Activated CD4-positive, alpha-beta T cell treated with anti-CD3 and anti-CD28 coated beads, Interleukin-2, amount 10 ng/mL, durations not matched to agents 24 days and 14 days (primary cell): ENCODE results near the gene CEP126. TPM values are rescaled to one million over a fixed set of nuclear protein-coding genes. Genes with fewer than 3 reads are reported as not detected.

Experiments
- DNase-seq: peaks from one replicate; pipeline ENCODE4 v3.0.0; 2022
- H3K27ac Mint-ChIP-seq: one replicate; pipeline ENCODE4 v1.8.0; 2022; ENCODE audit warnings: mild to moderate bottlenecking, mixed read lengths
- H3K27me3 Mint-ChIP-seq: one replicate; pipeline ENCODE4 v1.8.0; 2022; ENCODE audit warnings: mixed read lengths
- H3K36me3 Mint-ChIP-seq: one replicate; pipeline ENCODE4 v1.8.0; 2022; ENCODE audit warnings: low read depth, mild to moderate bottlenecking, mixed read lengths
- H3K4me1 Mint-ChIP-seq: one replicate; pipeline ENCODE4 v1.8.0; 2021; ENCODE audit warnings: mixed read lengths
- H3K4me3 Mint-ChIP-seq: one replicate; pipeline ENCODE4 v1.8.0; 2022; ENCODE audit warnings: mild to moderate bottlenecking, moderate library complexity, mixed read lengths
- H3K9me3 Mint-ChIP-seq: one replicate; pipeline ENCODE4 v1.8.0; 2021; ENCODE audit warnings: mixed read lengths
- intact Hi-C: fragments of 100-400 bp; cut with micrococcal nuclease; formaldehyde crosslinking; loops from one replicate; pipeline ENCODE4 v1.15.1; 2023
- total RNA-seq: library from RNA; stranded (reverse); gene quantifications from 2 replicates; pipeline ENCODE4 v1.2.3, GENCODE V29; 2022

The CEP126 gene
- total RNA-seq, 1 donor from 2014 or later = 0.72 TPM

DNA sequence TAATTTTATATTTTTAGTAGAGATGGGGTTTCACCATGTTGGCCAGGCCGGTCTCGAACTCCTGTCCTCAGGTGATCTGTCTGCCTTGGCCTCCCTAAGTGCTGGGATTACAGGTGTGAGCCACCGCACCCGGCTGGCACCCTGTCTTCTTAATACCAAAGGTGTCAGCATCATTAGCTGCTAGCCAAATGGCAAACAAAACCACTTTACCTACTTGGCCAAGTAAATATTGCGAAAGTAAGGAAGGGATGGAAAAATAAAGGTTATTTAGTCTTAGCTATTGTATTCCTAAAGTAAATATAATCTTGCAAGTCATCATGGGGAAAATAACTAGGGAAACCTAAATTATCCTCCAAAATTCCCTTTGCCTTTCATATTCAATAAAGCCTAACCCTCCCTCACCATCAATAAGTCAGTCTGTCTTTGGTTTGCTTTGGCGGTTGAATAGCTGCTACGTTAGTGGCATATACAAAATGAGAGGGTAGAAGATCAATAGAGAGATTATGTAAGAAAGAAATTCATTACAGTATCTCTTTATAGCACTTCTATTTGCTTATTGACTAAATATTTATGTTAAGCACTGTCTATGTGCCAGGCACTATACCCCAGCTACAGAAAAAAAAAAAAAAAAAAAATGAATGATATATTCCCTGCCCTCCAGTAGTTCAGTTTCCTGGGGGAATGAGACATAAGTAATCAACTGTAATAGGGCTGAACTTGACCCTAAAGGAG lies 92.2 kb downstream of the CEP126 start:
- intact Hi-C loops = loop anchor here (1.0 to 5.0 kb wide), 2 partner anchors 90 to 147 kb away; partner anchors contain the start of genes ANGPTL5 and CEP126
- Mint-ChIP-seq H3K36me3 (no peaks in the 10 kb centered on the region), H3K27ac (no peak overlapping the region), H3K4me3 (no peak overlapping the region), H3K9me3 (no peaks in the 10 kb centered on the region), H3K27me3 (peaks cover 7% of the 10 kb centered on the region), H3K4me1 (peaks cover 5% of the 10 kb centered on the region)
- DNase-seq = peak; percentile 46

DNA sequence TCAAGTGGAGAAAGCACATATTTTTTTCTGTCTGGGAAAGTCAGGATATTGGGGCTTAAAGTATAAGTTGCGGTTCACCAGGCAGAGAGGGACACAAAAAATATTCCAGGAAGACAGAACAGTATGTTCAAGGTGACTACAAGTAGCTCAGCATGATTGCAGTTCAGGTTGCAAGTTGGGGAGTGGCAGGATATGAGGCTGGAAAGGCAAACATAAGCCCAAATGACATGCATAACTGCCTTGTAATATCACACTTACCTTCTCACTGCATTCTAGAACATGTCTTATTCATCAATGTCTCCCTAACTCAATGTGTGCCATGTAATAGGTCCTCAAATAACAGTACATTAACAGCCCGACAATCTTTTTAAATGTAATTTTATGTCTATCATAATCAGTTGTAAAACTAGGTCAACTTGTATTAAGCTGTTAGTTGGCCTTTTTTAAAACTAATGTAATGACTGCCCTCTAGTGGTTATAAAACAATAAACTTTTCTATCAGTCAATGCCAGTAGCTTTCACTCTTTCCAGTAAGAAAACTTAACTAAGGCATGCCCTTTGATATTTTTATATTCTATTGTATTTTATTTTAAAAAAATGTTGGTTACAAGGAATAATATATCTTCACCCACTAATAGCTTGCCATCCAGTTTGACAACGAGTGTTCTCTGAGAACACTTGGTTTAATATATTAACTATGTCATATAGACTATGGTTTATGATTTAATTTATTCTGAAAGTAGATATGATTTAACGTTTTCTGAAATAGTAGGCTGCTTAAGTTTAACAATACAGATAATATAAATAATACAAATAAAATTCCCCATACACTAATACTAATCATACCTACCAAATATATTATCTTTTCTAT lies 93.0 kb downstream of the CEP126 start:
- H3K27ac Mint-ChIP-seq = no peak overlapping the region
- peaks cover 6% of the 10 kb centered on the region for H3K4me1 Mint-ChIP-seq
- H3K27me3 Mint-ChIP-seq = peaks cover 11% of the 10 kb centered on the region
- peak; percentile 49 for DNase-seq
- H3K9me3 Mint-ChIP-seq = no peaks in the 10 kb centered on the region
- H3K36me3 Mint-ChIP-seq = no peaks in the 10 kb centered on the region
- intact Hi-C loops = loop anchor here (1.0 to 5.0 kb wide), 2 partner anchors 91 to 148 kb away; partner anchors contain the start of genes ANGPTL5 and CEP126
- no peak overlapping the region for H3K4me3 Mint-ChIP-seq

DNA sequence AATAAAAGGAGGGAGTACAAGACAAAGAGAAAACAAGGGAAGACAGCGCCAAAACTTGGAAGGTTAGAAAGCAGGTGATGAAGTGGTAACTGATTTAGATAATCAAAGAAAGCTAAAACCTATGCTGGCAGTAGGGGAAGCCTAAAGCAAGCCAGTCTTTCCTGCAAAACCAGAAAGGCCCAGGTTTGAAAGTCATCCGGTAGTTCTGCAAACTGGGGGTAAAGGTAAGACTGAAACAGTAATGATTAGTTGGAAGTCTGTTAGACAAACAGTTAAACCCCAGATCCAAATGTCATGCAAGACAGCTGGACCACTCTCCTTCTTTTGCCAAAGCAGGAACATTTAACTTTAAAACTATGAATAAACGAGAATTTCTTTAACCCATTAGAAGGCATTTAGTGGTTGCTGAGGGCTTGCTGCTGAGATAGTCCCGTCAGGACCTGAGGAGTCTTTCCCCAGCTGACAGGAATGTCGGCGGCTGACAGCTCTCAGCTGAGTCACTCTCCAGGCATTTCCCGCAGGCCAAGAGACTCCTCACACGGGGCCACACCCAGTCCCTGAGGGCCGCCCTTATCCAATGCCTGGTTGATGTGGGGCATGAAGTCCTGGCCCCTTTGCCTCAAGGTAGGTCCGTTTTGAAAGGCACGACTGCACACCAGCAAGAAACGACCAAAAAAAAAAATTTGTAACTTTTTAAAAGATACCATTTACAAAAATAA lies 96.1 kb downstream of the CEP126 start:
- intact Hi-C loops = no loop called here
- no peaks in the 10 kb centered on the region for H3K36me3 Mint-ChIP-seq
- peak; percentile 34 for DNase-seq
- peaks cover 15% of the 10 kb centered on the region for H3K27me3 Mint-ChIP-seq
- no peak overlapping the region for H3K27ac Mint-ChIP-seq
- H3K4me3 Mint-ChIP-seq = no peak overlapping the region
- no peaks in the 10 kb centered on the region for H3K9me3 Mint-ChIP-seq
- H3K4me1 Mint-ChIP-seq = peaks cover 2% of the 10 kb centered on the region

DNA sequence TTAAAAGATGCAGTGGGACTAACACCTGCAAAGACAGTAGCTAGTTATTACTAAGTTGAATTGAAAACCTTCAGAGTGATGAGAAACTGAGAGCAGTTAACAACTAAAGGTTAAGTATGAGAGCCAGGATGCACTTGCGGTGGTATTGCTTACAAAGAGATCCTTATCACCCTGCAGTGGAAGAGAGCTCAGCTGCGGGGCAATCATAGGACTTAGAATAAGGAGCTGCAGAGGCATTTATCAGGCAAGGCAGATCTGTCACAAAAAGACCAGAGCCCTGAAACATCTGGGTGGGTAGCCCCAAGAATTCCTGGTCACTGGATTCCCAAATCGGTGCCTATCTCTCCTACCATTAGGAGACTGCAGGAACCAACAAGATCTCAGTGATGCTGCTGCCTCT lies 98.1 kb downstream of the CEP126 start:
- Mint-ChIP-seq H3K9me3 (no peaks in the 10 kb centered on the region), H3K4me1 (peaks cover 2% of the 10 kb centered on the region), H3K36me3 (no peaks in the 10 kb centered on the region), H3K4me3 (no peak overlapping the region), H3K27me3 (peaks cover 15% of the 10 kb centered on the region), H3K27ac (no peak overlapping the region)
- intact Hi-C loops = no loop called here
- DNase-seq = peak; percentile 67

DNA sequence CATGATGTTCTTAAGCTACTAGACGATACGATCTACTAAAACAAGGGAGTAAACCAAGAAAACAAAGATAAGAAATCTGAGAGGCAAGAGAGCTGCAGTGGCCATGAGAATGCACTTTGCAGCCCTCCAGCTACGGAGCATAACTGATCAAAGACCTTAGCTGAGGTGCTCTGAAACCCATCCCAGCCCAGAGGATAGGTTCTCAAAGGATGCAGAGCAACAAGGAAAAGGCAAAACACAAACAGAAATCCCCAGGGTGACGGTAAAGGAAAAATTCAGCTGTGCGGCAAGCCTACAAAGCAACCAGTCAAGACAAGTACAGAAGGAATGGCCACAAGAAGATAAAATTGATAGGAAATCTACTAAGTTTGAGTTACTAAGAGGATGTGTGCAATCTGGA lies 99.9 kb downstream of the CEP126 start:
- DNase-seq = peak; percentile 23
- H3K4me1 Mint-ChIP-seq = peaks cover 2% of the 10 kb centered on the region
- peaks cover 13% of the 10 kb centered on the region for H3K27me3 Mint-ChIP-seq
- no peaks in the 10 kb centered on the region for H3K9me3 Mint-ChIP-seq
- no peak overlapping the region for H3K27ac Mint-ChIP-seq
- no peaks in the 10 kb centered on the region for H3K36me3 Mint-ChIP-seq
- H3K4me3 Mint-ChIP-seq = no peak overlapping the region
- intact Hi-C loops = no loop called here

DNA sequence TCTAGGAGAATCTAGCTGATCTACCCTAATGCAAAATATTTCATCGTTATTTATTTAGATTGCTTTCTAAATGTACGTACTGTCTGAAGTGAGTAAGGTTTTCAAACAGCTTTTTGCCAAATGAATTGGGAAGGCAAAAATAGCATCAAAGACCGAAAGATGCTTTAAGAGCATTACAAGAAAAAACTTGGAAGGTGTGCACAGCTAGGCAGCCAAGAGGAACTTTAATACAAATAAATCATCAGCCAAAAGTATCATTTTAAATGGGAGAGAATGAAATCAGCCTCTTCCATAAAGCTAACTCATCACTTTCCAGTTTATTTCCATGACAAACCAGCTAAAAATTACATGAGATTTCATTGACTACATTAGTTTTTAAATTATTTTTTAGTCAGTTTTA lies 102.2 kb downstream of the CEP126 start:
- Mint-ChIP-seq H3K36me3 (no peaks in the 10 kb centered on the region), H3K4me3 (no peak overlapping the region)

DNA sequence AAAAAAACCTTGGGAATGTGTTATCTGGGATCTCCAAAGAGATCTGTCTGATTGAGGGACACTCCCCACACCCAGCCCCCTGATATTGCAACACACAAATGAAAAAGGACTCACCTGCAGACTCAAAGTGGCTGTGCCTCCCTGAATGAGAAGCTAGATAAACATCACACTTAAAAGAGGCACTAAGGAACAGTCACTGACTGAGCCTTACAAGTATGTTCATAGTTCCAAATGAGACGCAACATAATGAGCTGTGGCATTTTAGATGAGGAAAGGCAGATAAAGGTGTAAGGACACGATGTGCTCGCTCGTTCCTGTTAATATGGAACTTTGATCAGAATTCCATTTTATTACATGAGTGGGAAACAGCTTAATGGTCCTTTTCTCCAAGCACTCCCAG lies 111.4 kb downstream of the CEP126 start:
- no peak overlapping the region for H3K27ac Mint-ChIP-seq
- H3K9me3 Mint-ChIP-seq = no peaks in the 10 kb centered on the region
- peaks cover 9% of the 10 kb centered on the region for H3K27me3 Mint-ChIP-seq
- H3K4me3 Mint-ChIP-seq = no peak overlapping the region
- no peaks in the 10 kb centered on the region for H3K36me3 Mint-ChIP-seq
- DNase-seq = no peak
- no peaks in the 10 kb centered on the region for H3K4me1 Mint-ChIP-seq
- intact Hi-C loops = no loop called here

More for the DNA sequence above, 102.2 kb downstream of the CEP126 start:
- intact Hi-C loops = no loop called here
- no peak for DNase-seq
- peaks cover 8% of the 10 kb centered on the region for H3K27me3 Mint-ChIP-seq
- H3K4me1 Mint-ChIP-seq = peaks cover 2% of the 10 kb centered on the region
- H3K27ac Mint-ChIP-seq = no peak overlapping the region
- H3K9me3 Mint-ChIP-seq = no peaks in the 10 kb centered on the region

DNA sequence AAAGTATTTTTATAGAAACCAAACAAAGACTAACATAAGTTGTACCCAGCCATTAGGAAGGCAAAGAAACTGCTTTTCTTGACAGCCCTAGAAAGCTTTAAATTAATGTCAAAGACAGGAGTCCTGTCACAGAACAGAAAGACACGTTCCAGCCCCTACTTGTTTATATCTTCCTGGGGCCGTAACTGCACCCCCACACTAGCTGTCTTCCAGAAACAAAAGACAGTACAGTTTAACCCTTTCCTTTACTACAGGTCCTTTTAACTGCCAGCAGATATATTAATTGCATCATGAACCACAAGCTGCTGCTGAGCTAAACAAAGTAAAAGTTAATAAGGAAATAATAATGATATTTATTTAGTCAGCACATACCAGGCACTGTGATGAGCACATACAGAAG lies 112.1 kb downstream of the CEP126 start:
- intact Hi-C loops = no loop called here
- H3K9me3 Mint-ChIP-seq = no peaks in the 10 kb centered on the region

DNA sequence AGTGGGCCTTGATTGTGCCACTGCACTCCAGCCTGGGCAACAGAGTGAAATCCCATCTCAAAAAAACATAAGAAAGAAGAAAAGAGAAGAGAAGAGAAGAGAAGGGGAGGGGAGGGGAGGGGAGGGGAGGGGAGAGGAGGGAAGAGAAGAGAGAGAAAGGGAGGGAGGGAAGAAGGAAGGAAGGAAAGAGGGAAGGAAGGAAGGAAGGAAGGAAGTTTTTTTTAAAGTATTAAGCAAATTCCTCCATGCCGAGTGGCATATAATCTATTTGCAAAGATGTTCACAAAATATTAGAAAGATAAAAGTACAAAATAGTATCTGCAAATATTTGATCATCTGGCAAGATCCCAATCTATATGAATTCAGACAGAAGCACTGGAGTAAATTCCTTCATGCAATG lies 121.9 kb downstream of the CEP126 start:
- no peak overlapping the region for H3K4me3 Mint-ChIP-seq
- intact Hi-C loops = no loop called here
- H3K4me1 Mint-ChIP-seq = no peaks in the 10 kb centered on the region
- H3K27ac Mint-ChIP-seq = no peak overlapping the region
- H3K27me3 Mint-ChIP-seq = peaks cover 2% of the 10 kb centered on the region
- no peaks in the 10 kb centered on the region for H3K36me3 Mint-ChIP-seq
- no peaks in the 10 kb centered on the region for H3K9me3 Mint-ChIP-seq
- no peak for DNase-seq

More for the DNA sequence above, 112.1 kb downstream of the CEP126 start:
- Mint-ChIP-seq H3K4me1 (no peaks in the 10 kb centered on the region), H3K4me3 (no peak overlapping the region), H3K27me3 (peaks cover 9% of the 10 kb centered on the region), H3K36me3 (no peaks in the 10 kb centered on the region), H3K27ac (no peak overlapping the region)
- no peak for DNase-seq

DNA sequence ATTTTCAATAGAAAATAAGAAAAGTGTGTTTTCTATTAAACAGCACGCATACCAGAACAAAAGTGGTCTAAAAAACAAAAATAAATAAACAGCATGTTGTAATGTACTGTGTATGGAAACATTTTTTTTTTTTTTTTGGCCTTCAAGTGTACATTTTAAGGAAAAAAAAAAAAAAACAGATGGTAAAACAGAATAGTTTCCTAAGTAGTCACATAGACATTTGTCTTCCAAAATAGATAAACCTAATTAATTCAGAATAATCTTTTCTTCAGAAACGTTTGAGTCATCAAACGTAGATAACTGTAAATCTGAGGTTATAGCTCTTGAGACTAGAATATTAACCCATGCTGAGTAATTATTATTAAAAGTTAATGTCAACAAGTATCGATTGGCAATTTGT lies 132.0 kb downstream of the CEP126 start:
- Mint-ChIP-seq H3K27ac (no peak overlapping the region), H3K9me3 (no peaks in the 10 kb centered on the region), H3K36me3 (no peaks in the 10 kb centered on the region), H3K4me3 (peak overlapping the region; percentile 43), H3K27me3 (peaks cover 35% of the 10 kb centered on the region), H3K4me1 (peaks cover 5% of the 10 kb centered on the region)
- intact Hi-C loops = no loop called here
- DNase-seq = no peak

DNA sequence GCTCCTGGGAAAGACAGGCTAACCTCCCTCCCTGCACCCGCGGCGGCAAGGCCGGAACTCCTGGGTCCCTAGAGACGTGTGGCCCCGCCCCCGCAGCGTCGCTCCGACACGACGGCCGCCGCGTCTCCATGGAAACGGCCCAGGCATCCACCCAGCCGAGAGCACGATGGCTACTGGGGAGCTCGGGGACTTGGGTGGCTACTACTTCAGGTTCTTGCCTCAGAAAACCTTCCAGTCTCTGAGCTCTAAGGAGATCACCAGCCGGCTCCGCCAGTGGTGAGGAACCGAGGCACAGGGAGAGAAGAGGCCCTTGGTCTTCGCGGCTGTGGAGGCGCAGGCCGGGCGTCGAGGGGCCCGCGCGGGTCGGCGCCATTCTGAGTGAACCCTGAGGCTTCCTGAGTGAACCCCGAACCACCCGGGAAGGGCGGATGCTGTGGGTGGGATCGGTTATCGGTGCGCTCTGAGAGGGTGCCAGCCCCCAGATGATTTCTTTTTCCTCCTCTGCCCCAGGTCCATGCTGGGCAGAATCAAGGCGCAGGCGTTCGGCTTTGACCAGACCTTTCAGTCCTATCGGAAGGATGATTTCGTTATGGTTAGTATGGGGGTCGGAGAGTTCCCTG lies 132.6 kb downstream of the CEP126 start, which contains the start of gene CFAP300:
Gene CFAP300 (plus strand): TSS at position 133 of the 620 bp plus-strand sequence. CDS start 34 bp downstream, at position 167.
- Mint-ChIP-seq H3K27me3 (peaks cover 35% of the 10 kb centered on the region), H3K27ac (no peak within 1 kb of the TSS), H3K4me3 (peak within 1 kb of the TSS; percentile 43), H3K4me1 (peaks cover 5% of the 10 kb centered on the region), H3K9me3 (no peaks in the 10 kb centered on the region), H3K36me3 (no peaks in the 10 kb centered on the region)
- intact Hi-C loops = no loop called here
- peak; percentile 80 for DNase-seq
